ENCODE measurements around the gene RBMS3. TPM values are rescaled to one million over a fixed set of nuclear protein-coding genes. Genes with fewer than 3 reads are reported as not detected.

Gene RBMS3
- total and polyA plus RNA-seq, 9 donors = 11.6 to 79.2 (median 63.1) TPM

DNA sequence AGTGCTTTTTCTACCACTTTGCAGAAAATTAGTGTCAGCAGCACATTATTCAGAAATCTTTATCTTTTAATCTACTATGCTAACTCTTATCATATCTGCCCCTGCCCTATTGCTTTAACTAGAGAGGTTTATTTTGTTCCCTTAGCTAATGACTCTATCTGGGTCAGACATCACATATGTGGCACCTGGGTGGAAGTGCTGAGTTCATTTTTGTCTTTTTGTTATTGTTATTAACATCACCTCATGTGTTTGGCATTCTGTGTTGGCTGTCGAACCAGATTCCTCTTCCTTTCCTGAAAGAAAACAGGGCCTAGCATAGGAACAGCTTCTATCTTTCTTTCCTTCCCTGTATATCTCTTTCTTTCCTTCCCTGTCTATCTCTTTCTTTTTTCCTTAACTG is 100.7 kb downstream of the RBMS3 start:
- Histone ChIP-seq H3K27ac (no peak overlapping the region), H3K27me3 (no peaks in the 10 kb centered on the region), H3K4me1 (ENCODE audit: insufficient read depth) (peaks cover 7% of the 10 kb centered on the region), H3K4me3 (no peak overlapping the region), H3K36me3 (no peaks in the 10 kb centered on the region), H3K9me3 (no peaks in the 10 kb centered on the region)
- WGBS, 3 donors = 15 to 39% (median 17%) methylated on average over 1 of the region's 1 CpG
- TF ChIP-seq EP300 (IDR thresholded peaks at IDR 0.05) = no peak
- TF ChIP-seq POLR2A (IDR thresholded peaks at IDR 0.05) = no peak
- TF ChIP-seq, protein P1, sequence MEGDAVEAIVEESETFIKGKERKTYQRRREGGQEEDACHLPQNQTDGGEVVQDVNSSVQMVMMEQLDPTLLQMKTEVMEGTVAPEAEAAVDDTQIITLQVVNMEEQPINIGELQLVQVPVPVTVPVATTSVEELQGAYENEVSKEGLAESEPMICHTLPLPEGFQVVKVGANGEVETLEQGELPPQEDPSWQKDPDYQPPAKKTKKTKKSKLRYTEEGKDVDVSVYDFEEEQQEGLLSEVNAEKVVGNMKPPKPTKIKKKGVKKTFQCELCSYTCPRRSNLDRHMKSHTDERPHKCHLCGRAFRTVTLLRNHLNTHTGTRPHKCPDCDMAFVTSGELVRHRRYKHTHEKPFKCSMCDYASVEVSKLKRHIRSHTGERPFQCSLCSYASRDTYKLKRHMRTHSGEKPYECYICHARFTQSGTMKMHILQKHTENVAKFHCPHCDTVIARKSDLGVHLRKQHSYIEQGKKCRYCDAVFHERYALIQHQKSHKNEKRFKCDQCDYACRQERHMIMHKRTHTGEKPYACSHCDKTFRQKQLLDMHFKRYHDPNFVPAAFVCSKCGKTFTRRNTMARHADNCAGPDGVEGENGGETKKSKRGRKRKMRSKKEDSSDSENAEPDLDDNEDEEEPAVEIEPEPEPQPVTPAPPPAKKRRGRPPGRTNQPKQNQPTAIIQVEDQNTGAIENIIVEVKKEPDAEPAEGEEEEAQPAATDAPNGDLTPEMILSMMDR (IDR thresholded peaks at IDR 0.05) = no peak
- intact Hi-C loops (cut with DNase I) = no loop called here
- DNase-seq = no peak

DNA sequence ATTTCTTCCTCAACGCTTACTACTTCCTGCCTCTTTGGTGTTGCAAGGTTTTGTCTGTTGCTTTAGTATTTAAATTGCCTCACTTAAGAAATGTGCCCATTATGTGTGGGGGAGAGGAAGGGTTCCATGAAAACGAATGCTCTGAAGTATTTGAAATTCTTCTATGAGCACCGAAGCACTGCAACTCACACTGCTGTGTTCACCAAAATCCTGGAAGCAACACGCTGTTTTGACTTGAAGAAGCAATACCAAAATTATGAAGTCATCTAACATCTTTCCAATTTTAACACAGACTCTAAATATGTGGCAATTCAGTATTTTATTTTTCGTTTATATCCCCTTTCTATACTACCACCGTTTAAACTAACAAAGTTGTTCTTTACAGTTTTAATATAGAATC is 101.5 kb downstream of the RBMS3 start:
- intact Hi-C loops (cut with DNase I) = no loop called here
- Histone ChIP-seq H3K9me3 (no peaks in the 10 kb centered on the region), H3K4me3 (no peak overlapping the region), H3K4me1 (ENCODE audit: insufficient read depth) (peaks cover 7% of the 10 kb centered on the region), H3K36me3 (no peaks in the 10 kb centered on the region), H3K27ac (no peak overlapping the region), H3K27me3 (no peaks in the 10 kb centered on the region)
- DNase-seq = no peak
- WGBS, 3 donors = 19 to 31% (median 25%) methylated on average over 6 of the region's 6 CpGs
- TF ChIP-seq EP300 (IDR thresholded peaks at IDR 0.05) (no peak), POLR2A (IDR thresholded peaks at IDR 0.05) (no peak)
- TF ChIP-seq, protein P1 (IDR thresholded peaks at IDR 0.05) = no peak

DNA sequence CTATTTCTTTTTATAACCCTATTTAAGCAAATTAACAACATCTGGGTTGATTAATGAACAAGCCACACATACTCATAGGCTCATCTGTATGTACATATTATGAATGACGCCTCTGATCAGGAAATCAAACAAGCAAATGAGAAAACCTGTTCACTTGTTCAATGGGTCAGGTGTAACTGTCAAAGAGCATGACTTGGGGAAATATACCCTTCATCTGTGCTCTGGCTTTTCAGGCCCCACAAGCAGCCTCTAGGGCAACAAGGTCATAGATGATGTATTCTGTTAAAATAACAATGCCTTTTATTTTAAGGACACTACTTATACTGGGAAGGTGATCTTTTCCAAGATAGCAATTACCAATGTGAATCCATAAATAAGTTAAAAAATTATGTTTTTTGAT is 102.0 kb downstream of the RBMS3 start:
- no peaks in the 10 kb centered on the region for H3K36me3 ChIP-seq
- no peak for DNase-seq
- H3K27me3 ChIP-seq = no peaks in the 10 kb centered on the region
- peaks cover 7% of the 10 kb centered on the region for H3K4me1 ChIP-seq (ENCODE audit: insufficient read depth)
- H3K9me3 ChIP-seq = no peaks in the 10 kb centered on the region
- TF ChIP-seq, protein P1 (IDR thresholded peaks at IDR 0.05) = no peak
- no peak for TF ChIP-seq EP300 (IDR thresholded peaks at IDR 0.05)
- TF ChIP-seq POLR2A (IDR thresholded peaks at IDR 0.05) = no peak
- H3K4me3 ChIP-seq = no peak overlapping the region
- WGBS, 3 donors = 96 to 100% (median 98%) methylated on average over 1 of the region's 1 CpG
- intact Hi-C loops (cut with DNase I) = no loop called here
- no peak overlapping the region for H3K27ac ChIP-seq

DNA sequence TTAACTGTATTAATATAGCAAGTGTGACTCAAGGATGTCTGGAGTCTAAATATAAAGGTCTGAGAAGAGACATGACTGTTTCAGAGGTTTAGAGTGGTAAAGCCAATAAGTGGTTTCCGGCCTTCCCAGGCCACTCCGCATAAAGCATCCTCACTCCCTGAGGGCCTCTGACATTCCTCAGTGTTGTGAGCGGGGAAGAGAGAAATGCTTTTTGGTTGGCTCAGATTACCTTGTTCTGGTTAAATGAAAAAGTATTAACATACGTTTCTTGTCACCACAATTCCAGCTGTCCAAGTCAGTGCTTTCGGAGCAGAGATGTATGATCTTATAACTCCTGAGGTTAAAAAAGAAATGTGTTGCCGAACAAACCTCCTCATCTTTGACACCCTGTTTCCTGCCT is 103.8 kb downstream of the RBMS3 start:
- H3K4me3 ChIP-seq = no peak overlapping the region
- intact Hi-C loops (cut with DNase I) = no loop called here
- no peaks in the 10 kb centered on the region for H3K9me3 ChIP-seq
- H3K27me3 ChIP-seq = no peaks in the 10 kb centered on the region
- H3K36me3 ChIP-seq = no peaks in the 10 kb centered on the region
- no peak for TF ChIP-seq POLR2A (IDR thresholded peaks at IDR 0.05)
- TF ChIP-seq, protein P1 (IDR thresholded peaks at IDR 0.05) = no peak
- no peak for TF ChIP-seq EP300 (IDR thresholded peaks at IDR 0.05)
- 62 to 76% (median 64%) methylated on average over 6 of the region's 6 CpGs for WGBS, 3 donors
- H3K4me1 ChIP-seq (ENCODE audit: insufficient read depth) = peaks cover 7% of the 10 kb centered on the region
- H3K27ac ChIP-seq = no peak overlapping the region
- no peak for DNase-seq
